GM19452 (cell line): Measurements from ENCODE around the gene SHLD1.
"Not testable (repeated sequence)": the region's sequence is repeated elsewhere in the genome, so short reads cannot be mapped to it uniquely, and the experiment has no call there.

Experiments used
- ATAC-seq: cut with Tn5 transposase; IDR thresholded peaks from one replicate; pipeline ENCODE4 v1.9.1; 2021; ENCODE audit not compliant: unreplicated experiment

SHLD1 gene

DNA sequence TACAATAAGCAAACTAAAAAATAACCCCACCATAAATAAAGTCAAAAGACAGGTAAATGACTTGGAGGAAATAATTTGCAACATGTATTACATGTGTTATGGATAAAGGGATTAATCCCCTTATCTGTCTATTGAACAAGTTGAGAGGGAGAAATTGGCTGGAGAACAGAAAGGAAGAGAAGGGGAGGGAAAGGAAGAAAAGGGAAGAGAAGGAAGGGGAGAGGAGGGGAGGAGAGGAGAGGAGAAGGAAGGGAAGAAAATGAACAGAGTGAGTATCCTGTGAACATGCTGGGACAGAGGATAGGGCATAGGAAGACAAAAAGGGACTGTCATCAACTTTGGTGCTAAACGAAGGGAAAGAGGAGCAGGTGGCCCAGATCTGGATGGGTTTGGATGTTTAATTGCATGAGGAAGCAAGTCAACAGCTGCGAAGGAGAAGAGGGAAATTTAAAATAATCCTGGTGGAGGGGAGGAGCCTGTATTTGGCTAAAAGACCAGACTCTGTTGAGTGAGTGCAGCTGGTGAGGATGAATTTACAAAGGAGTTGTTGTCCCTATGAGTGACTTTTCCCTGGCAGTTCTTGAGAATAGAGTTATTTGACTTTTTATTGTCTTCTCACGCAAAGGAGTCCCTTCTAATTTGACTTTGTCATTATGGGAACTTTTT lies 14.2 kb upstream of the SHLD1 start:
- ATAC-seq, result no peak

DNA sequence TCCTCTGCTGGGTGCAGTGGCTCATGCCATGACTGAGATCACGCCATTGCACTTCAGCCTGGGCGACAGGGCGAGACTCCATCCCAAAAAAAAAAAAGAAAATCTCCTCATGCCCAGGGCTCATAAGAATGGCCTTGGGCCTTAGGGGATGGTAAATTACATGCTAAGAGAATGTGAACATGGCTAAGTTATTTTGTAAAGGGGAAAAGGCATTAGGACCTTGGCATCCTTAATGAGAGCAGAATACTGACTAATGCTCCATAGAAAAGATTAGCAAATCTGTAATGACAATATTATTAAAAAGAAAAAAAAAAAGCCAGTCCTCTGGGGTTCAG lies 12.6 kb upstream of the SHLD1 start:
- ATAC-seq, result no peak

DNA sequence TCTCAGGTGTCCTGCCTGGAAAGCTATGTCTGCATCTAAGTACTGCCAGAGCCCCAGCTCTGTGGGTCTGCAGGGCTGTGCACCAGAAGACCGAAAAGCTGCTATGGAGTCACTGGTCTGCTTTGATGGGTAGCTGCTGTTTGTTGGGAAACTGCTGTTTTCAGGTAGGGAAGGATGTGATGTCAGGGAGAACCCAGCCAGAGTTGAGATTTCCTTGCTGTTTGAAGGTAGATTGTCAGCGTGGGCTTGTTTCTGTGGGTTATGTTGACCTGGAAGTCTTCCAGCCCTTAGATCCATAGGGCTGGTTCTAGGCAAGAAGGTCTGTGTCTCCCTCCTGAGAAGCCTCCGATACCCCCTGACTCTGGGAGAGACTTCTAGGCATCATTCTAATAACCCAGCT lies 12.2 kb upstream of the SHLD1 start:
- ATAC-seq, result no peak

DNA sequence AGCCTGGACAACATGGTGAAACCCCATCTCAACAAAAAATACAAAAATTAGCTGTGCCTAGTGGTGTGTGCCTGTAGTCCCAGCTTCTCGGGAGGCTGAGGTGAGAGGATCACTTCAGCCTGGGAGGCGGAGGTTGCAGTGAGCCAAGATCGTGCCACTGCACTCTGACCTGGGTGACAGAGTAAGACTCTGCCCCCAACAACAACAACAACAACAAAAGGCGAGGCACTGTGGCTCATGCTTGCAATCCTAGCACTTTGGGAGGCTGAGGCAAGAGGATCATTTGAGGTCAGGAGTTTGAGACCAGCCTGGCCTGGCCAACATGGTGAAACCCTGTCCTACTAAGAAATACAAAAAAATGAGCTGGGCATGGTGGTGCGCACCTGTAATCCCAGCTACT lies 9.6 kb upstream of the SHLD1 start:
- not testable (repeated sequence) for ATAC-seq

DNA sequence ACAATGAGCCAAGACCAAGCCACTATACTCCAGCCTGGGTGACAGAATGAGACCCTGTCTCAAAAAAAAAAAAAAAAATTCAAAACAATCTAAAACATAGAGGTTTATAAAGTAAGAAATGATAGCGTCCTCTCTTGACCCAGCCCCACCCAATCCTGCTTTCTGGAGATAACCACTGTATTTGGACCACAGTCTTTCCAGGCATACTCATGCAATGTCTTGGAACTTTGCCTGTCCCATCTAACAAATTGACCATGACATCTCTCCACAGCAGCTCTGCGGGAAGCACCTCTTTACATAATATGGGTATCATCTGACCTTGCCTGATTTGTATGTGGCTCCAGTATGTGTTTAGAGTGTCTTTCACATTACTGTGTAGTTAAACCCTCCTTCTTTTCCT lies 9.1 kb upstream of the SHLD1 start:
- no peak for ATAC-seq

DNA sequence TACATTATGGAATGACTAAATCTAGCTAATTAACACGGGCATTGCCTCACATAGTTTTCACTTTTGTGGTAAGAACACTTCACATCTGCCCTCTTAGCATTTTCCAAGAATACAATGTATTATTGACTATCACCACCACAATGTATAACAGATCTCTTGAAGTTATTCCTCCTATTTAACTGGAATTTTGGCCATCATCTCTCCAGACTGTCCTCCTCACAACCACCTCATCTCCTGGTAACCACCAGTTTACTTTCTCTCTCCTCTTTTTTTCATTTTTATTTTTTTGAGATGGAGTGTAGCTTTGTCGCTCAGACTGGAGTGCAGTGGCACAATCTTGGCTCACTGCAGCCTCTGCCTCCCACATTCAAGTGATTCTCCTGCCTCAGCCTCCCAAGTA lies 8.2 kb upstream of the SHLD1 start:
- ATAC-seq, result no peak

DNA sequence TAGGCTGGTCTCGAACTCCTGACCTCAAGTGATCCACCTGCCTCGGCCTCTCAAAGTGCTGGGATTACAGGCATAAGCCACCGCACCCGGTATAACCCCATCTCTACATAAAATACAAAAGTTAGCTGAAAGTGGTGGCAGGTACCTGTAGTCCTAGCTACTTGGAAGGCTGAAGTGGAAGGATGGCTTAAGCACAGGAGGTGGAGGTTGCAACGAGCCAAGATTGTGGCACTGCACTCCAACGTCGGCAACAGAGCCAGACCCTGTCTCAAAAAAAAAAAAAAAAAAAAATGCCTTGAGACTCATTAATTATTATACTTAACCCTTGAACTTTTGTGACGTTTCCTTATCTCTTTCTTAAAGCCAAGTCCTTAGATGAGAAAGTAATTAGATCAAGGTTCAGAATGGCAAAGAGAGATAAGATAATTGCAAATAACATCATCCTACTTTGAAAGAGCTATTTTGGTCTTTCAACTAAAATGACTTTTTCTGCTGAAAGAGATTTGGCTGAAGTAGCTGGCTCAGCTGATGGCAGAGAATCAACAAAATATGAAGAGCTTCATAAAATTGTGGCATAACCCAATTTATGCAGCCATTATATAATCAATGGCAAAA lies 4.7 kb upstream of the SHLD1 start:
- no peak for ATAC-seq

DNA sequence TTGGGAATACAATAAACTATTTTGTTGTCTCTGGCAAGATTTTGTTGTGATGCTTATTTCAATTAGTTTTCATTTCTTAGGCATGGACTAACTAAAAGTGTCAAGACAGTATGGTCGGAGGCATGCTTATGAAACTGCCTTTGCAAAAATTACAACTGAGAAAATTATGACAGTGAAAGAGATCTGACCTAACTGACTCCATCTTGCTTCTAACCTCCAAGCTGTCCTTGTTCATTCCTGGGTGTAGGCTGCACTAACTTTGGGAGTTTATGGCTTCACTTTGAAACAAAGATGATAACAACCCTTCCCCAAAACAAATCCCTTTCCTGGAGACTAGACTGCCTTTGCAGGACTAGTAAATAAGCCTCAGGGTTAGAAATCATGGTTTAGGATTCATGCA lies 4.1 kb upstream of the SHLD1 start:
- no peak for ATAC-seq

DNA sequence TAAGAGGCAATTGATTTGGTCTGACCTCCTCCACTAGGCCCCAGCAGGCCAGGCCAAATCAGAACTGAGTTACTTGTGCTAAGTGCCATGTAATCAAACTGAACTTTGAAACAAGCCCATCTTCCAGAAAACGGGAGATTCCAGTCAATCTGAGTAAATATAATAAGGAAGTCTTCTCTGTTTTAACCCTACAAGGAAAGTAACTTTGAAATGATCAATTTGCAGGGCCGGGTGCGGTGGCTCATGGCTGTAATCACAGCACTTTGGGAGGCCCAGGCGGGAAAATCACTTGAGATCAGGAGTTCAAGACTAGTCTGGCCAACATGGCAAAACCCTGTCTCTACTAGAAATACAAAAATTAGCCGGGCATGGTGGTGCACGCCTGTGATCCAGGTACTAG lies 2.0 kb upstream of the SHLD1 start:
- ATAC-seq, result no peak

DNA sequence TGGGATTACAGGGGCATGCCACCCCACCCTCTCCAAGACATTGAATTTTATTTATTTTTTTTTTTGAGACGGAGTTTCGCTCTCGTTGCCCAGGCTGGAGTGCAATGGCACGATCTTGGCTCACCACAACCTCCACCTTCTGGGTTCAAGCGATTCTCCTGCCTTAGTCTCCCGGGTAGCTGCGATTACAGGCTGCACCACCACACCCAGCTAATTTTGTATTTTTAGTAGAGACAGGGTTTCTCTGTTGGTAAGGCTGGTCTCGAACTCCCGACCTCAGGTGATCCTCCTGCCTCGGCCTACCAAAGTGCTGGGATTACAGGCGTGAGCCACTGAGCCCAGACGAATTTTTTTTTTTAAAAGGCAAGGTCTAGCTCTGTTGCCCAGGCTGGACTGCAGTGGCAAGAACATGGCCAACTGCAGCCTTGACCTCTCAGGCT lies 669 bp upstream of the SHLD1 start:
- ATAC-seq, result not testable (repeated sequence)

DNA sequence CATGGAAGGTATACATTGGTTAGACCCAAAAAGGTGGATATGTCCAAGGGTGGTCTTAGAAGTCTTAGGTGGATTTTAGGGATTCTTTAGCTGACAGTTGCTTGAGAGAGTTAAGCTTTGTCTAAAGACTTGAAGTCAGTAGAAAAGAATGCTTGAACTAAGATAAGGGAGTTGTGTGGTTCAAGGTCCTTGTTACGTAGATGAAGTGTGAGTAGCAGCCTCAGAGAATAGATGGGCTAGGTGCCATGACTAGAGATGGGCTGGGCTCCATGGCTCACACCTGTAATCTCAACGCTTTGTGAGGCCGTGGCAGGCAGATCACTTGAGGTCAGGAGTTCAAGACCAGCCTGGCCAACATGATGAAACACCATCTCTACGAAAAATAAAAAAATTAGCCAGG lies 1.7 kb downstream of the SHLD1 start:
- no peak for ATAC-seq

DNA sequence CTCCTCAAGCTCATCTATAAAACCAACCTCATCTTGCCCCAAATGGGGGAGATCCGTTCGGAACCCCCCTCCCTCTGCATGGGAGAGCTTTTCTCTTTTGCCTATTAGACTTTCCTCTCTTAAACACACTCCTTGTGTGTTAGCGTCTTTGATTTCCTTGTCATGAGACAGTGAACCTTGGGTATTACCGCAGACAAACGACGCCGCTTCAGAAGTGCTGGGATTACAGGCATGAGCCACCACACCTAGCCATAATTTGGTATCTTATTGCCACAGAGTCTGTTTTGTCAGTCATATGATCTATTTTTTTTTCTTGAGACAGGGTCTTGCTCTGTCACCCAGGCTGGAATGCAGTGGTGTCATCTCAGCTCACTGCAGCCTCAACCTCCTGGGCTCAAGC lies 3.6 kb downstream of the SHLD1 start:
- no peak for ATAC-seq

DNA sequence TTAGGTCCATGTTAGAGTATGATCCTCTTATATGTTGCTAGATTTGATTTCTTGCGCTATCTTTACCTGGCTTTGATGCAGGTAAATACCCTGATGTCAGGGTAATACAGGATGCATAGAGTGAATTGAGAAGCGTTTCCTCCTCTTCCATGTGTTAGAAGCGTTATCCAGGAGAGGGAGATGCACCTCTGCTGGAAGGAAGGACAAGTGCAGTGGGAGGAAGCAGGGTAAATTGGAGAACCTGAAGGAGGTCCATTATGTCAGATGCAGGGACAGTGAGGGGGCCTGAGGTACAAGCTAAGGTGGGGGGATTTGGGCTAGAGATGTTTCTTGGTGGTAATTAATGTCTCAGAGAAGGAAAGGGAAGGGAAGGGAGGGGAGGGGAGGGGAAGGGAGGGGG lies 7.7 kb downstream of the SHLD1 start:
- no peak for ATAC-seq

DNA sequence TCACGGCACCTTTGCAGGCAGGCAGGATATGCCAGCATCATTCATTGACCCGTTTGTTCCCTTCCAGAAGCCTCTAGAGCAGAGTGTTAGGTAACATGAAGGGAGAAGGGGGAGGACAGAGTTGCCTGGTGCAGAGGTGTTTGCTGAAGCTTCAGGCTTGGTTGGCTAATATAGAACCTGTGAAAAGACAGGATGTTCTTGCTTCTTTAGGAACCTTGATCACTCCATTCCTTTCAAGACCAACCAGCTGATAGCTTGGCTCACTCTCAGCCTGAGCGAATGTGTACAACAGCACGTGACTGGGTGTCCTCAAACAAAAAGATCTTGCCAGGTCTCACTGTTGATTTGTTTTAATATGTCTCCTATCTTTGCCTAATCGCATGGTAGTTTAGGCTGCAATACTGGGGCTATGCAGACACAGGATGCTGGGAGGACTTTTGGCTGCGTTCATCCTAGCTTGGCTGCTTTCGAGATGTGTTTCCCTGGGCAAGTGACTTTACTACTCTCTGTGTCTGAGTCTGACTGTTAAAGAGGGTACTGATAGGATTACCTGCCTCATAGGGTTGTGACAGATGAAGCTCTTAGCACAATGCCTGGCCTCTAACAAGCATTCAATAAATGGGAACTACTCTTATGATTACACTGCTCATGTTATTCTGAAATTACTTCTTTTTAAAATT lies 16.0 kb downstream of the SHLD1 start:
- ATAC-seq, result no peak

DNA sequence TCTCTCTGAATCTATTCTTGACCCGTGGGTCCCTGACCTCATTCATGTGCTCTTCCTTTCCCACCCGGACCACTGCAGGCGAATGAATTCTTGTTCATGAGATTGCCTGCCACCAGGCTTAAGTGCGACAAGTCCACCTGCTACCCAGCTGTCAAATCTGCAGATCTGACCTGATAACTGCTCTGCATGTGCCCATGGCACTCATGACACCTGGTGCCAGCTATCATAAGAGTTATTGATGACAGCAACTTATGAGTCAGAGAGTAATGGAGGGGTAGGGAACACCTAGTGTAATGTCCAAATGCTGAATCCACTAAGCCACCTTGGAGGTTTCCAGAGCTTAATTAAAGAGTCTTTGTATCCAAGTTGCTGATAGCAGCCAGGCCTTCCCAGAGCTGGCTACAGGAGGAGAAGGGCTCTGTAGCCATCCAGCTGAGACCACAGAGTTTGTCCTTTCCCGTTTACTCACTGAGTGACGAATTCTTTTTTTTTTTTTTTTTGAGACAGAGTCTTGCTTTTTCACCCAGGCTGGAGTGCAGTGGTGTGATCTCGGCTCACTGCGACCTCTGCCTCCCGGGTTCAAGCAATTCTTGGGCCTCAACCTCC lies 17.4 kb downstream of the SHLD1 start:
- no peak for ATAC-seq

DNA sequence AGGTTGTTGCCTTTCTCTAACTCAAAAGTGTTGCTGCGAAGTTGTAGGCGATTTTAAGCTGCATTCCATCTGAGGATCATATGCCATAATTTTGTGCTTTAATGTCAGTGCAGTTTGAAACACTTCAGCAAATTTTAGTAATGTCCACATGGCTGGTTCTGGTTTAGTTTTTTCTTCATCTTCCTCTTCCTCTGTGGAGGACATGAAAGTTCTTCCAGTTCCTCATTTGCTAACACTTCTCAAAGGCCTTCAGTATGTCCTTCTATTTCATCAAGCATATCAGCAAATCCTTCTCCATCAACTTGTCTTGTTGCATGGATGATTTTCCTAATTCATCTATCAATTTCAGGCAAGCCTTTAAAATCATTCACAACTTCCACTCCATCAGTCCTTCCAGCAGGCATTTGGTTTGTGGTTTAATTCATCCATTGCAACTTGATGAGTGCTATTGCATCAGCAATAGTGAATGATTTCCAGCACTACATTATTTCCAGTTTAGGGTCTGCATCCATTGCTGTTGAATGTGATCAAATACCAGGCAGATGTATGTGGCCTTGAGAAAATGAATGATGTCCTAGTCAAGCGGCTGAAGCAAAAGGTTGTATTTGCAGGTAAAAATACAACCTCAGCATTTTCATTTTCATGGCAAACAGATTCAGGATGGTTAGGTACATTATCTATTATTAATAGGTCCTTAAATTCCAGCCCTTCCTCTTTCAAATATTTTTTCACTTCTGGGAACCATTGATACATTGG lies 20.2 kb downstream of the SHLD1 start:
- no peak for ATAC-seq

DNA sequence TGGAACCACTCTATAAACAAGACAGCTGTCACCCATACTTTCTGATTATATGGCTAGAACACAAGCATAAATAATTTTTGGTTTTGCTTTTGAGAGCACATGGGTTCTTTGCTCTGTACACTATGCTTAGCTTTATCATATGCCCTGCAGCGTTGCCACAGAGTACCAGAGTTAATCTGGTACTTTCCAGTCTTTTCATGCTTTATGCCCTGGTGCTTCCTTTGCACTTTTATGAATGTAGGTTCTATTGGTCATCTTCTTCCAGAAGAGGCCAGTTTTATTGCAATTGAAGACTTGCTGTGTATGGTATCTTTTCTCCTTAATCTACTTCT lies 20.8 kb downstream of the SHLD1 start:
- ATAC-seq, result peak; percentile 50

DNA sequence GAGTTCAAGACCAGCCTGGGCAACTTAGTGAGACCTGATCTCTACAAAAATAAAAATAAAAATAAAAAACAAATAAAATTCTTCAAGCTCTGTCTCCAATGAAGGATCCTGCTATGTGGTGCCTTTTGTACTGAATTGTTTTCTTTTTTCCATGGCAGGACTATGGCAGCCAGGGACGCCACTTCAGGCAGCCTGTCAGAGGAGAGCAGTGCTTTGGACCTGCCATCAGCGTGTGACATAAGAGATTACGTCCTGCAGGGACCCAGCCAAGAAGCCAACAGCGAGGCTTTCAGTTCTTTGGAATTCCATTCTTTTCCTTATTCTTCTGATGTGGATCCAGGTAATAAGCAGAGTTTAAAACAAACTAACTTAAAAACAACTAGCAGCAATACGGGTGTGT lies 22.5 kb downstream of the SHLD1 start:
- ATAC-seq, result no peak

DNA sequence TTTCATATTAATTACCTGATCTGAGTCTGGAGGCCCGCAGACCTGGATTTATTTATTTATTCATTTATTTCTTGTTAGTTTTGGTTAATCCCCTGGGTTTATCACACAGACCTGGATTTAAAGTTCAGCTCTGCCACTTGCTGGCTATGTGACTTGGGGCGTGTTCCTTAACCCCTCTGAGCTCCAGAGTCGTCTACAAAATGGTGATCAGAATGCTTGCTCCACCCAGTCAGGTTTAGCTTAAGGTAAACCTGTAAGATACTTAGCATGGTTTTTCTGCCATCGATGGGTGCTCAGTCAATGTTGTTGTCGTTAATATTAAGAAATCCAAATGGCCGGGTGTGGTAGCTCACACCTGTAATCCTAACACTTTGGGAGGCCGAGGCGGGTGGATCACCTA lies 23.4 kb downstream of the SHLD1 start:
- ATAC-seq, result no peak

DNA sequence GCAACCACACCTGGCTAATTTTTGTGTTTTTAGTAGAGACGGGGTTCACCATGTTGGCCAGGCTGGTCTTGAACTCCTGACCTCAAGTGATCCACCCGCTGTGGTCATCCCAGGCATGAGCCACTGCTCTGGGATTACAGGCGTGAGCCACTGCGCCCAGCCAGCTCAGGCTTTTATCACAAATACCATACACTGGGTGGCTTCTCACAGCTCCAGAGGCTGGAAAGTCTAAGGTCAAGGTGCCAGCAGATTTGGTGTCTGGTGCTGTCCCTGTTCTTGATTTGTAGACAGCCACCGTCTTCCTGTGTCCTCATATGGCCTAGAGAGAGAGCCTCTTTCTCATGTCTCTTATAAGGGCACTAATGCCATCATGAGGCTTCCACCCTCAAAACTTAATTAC lies 25.9 kb downstream of the SHLD1 start:
- ATAC-seq, result no peak

DNA sequence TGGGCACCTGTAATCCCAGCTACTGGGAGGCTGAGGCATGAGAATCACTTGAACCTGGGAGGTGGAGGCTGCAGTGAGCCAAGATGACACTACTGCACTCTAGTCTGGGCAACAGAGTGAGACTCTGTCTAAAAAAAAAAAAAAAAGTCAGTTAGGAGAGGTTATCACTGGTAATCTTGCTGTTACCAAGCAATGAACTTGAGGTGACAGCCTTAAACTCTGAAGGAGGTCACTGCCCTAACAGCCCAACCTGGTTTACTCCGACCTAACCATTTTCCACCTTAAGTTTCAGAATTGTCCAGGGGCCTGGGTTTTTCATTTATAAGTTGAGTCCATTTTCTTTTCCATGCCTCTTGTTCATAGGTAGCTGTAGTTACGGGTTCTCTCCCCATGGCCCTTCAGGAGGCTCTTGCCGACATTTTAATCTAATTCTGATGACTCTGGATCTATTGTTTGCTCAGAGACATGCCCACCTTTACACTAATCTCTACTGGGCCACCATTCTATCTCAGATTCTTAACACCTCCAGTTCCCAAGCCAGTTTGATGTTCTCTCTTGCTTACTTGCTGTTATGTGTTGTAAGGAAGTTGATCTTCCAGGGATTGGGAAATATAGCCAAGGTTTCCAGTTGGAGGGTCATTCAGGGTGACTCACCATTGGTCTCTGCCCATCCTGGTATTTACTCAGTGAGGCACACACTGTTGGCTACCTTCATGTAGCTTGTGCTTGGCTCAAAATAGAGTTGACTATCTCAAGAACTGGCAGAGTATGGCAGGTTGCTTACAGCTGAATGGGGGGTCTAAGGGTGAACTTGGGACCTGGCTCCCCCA lies 29.1 kb downstream of the SHLD1 start:
- ATAC-seq, result no peak
